Kidney (tissue), 14 donors: ENCODE measurements around the gene TRPV5. TPM values are rescaled to one million over a fixed set of nuclear protein-coding genes. Genes with fewer than 3 reads are reported as not detected.

ENCODE experiments used
- DNase-seq, 5 donors: peaks; one replicate each; pipeline ENCODE4 v3.0.0-alpha.2; 2013 to 2020
- FAIRE-seq: peaks from 2 replicates; lab custom pipeline; 2012; peaks lifted over from hg19 to GRCh38; lab: Jason Lieb, UNC
- H3K27ac ChIP-seq, 2 donors: one replicate each; pipeline ENCODE4 v1.7.0; 2013; ENCODE audit warnings: low read depth in 2 of 2, low read length in 2 of 2, inconsistent platforms in 1 of 2
- H3K27me3 ChIP-seq: one replicate; pipeline ENCODE4 v1.7.1; 2013; ENCODE audit warnings: low read length, inconsistent platforms; ENCODE audit not compliant: control insufficient read depth, insufficient read depth
- H3K36me3 ChIP-seq, 3 donors: one replicate each; pipeline versions ENCODE4 v1.7.0 to v1.7.1; 2013; ENCODE audit warnings: low read length in 3 of 3, control low read depth in 1 of 3, inconsistent platforms in 1 of 3; ENCODE audit not compliant: insufficient read depth in 3 of 3, control insufficient read depth in 2 of 3
- H3K4me1 ChIP-seq, 3 donors: one replicate each; pipeline versions ENCODE4 v1.7.0 to v1.7.1; 2013; ENCODE audit warnings: low read length in 3 of 3, inconsistent platforms in 1 of 3, low read depth in 1 of 3; ENCODE audit not compliant: control insufficient read depth in 2 of 3, insufficient read depth in 2 of 3
- H3K4me3 ChIP-seq, 3 donors: one replicate each; pipeline versions ENCODE4 v1.7.0 to v1.8.1; 2013; ENCODE audit warnings: low read length in 3 of 3, control low read depth in 1 of 3, inconsistent platforms in 1 of 3
- H3K9ac ChIP-seq, 3 donors: one replicate each; pipeline versions ENCODE4 v1.7.0 to v1.7.1; 2013; ENCODE audit warnings: low read length in 3 of 3, control low read depth in 1 of 3, inconsistent platforms in 1 of 3
- H3K9me3 ChIP-seq, 3 donors: one replicate each; pipeline versions ENCODE4 v1.7.0 to v1.7.1; 2013; ENCODE audit warnings: low read length in 3 of 3, control low read depth in 1 of 3, inconsistent platforms in 1 of 3; ENCODE audit not compliant: control insufficient read depth in 2 of 3, insufficient read depth in 1 of 3
- intact Hi-C: fragments of 100-400 bp; cut with DNase I; formaldehyde crosslinking; loops from one replicate; pipeline ENCODE4 v1.11.1; 2022
- polyA plus RNA-seq: library from polyadenylated mRNA; stranded (reverse); fragments of 350-450 nt; fragmentation: Illumina TruSeq; extraction: RNeasy Lipid Tissue Mini Kit (QIAGEN cat#74804); gene quantifications from one replicate; pipeline ENCODE4 v1.2.3, GENCODE V29; 2014; ENCODE audit warnings: low read depth, low replicate concordance; ENCODE audit not compliant: insufficient read depth
- total RNA-seq: library from RNA; stranded (reverse); fragmentation: NEBNext Ultra II Directional; extraction: Animal tissue kit (Norgen Biotek cat#: 25700); gene quantifications from one replicate; pipeline ENCODE4 v1.2.1, GENCODE V29; 2021
- TF ChIP-seq, protein P1 (sequence below): IDR thresholded peaks from 3 replicates; pipeline ENCODE4 v1.5.1; 2012; ENCODE audit warnings: mild to moderate bottlenecking, moderate library complexity, borderline replicate concordance; ENCODE audit not compliant: insufficient read depth; ENCODE audit errors: extremely low read depth
- donor health status: control.
- donor health status: control.
- donor health status: control.
- donor health status: control.
- donor health status: control.
- donor health status: DM: yes; HTN: yes; CAD: no.
- donor health status: Normal renal cell carcinoma (clear cell type).

The TRPV5 gene
- total and polyA plus RNA-seq, 2 donors from 2014 or later = 1.3 to 1.4 TPM

DNA sequence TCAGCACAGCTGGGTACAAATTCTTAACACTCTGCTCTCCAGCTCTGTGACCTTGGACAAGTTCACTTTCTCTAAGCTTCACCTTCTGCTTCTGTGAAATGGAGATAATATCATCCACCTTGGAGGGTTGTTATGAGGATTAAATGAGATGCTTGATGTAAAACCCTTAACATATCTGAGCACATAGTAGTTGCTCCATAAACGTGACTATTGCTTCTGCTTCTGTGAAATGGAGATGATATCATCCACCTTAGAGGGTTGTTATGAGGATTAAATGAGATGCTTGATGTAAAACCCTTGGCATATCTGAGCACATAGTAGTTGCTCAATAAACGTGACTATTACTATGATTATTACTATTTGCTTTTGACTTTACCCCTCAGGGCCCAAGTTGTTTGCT is 64.1 kb downstream of the TRPV5 start:
- FAIRE-seq (no peak), DNase-seq (no peak)
- Histone ChIP-seq H3K4me3 (no peak overlapping the region), H3K27ac (no peak overlapping the region), H3K4me1 (no peaks in the 10 kb centered on the region), H3K9ac (no peak overlapping the region), H3K9me3 (no peaks in the 10 kb centered on the region), H3K27me3 (no peaks in the 10 kb centered on the region), H3K36me3 (no peaks in the 10 kb centered on the region)
- intact Hi-C loops = no loop called here
- TF ChIP-seq, protein P1, sequence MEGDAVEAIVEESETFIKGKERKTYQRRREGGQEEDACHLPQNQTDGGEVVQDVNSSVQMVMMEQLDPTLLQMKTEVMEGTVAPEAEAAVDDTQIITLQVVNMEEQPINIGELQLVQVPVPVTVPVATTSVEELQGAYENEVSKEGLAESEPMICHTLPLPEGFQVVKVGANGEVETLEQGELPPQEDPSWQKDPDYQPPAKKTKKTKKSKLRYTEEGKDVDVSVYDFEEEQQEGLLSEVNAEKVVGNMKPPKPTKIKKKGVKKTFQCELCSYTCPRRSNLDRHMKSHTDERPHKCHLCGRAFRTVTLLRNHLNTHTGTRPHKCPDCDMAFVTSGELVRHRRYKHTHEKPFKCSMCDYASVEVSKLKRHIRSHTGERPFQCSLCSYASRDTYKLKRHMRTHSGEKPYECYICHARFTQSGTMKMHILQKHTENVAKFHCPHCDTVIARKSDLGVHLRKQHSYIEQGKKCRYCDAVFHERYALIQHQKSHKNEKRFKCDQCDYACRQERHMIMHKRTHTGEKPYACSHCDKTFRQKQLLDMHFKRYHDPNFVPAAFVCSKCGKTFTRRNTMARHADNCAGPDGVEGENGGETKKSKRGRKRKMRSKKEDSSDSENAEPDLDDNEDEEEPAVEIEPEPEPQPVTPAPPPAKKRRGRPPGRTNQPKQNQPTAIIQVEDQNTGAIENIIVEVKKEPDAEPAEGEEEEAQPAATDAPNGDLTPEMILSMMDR = no peak

GRCh38 chr7:142868986-142869415 is 64.5 kb downstream of the TRPV5 start:
- no peaks in the 10 kb centered on the region for H3K9me3 ChIP-seq
- TF ChIP-seq, protein P1 = no peak
- no peaks in the 10 kb centered on the region for H3K36me3 ChIP-seq
- intact Hi-C loops = no loop called here
- no peaks in the 10 kb centered on the region for H3K4me1 ChIP-seq
- no peak overlapping the region for H3K4me3 ChIP-seq
- H3K27me3 ChIP-seq = no peaks in the 10 kb centered on the region
- FAIRE-seq = no peak
- DNase-seq = peak in 1 of 5 donors; percentile 4
- H3K27ac ChIP-seq = no peak overlapping the region
- no peak overlapping the region for H3K9ac ChIP-seq

- intact Hi-C loops = no loop called here
- Histone ChIP-seq H3K9ac (no peak overlapping the region), H3K27ac (no peak overlapping the region), H3K9me3 (no peaks in the 10 kb centered on the region), H3K27me3 (no peaks in the 10 kb centered on the region), H3K4me3 (no peak overlapping the region), H3K36me3 (no peaks in the 10 kb centered on the region), H3K4me1 (no peaks in the 10 kb centered on the region)
- FAIRE-seq = no peak
- TF ChIP-seq, protein P1 = no peak
- DNase-seq = no peak
Measured at GRCh38 chr7:142868188-142868985, 65.2 kb downstream of the TRPV5 start.
